ENCODE measurements around the gene QRFP.

Gene QRFP

GRCh38 chr9:130847306-130848217, 49.0 kb downstream of the QRFP start:
- no peak for DNase-seq

- no peak for DNase-seq
These were observed 49.9 kb downstream of the QRFP start for GRCh38 chr9:130846487-130847305.

- DNase-seq: no peak
These were observed 50.6 kb downstream of the QRFP start for GRCh38 chr9:130845901-130846481.

GRCh38 chr9:130845254-130845653, 51.4 kb downstream of the QRFP start:
- no peak for DNase-seq

- no peak for DNase-seq
These were observed 52.6 kb downstream of the QRFP start for GRCh38 chr9:130844044-130844451.

- no peak for DNase-seq
These were observed 53.3 kb downstream of the QRFP start for GRCh38 chr9:130843049-130843908.

Measured in activated naive CD4-positive, alpha-beta T cell treated with Interleukin-2 at 50 U/mL for 16 hours (primary cell).